Peyer's patch (tissue), 4 donors: ENCODE results near the gene FOXP4. TPM values are rescaled to one million over a fixed set of nuclear protein-coding genes. Genes with fewer than 3 reads are reported as not detected.

Source experiments
- DNase-seq, 3 donors: peaks; one replicate each; pipeline ENCODE4 v3.0.0-alpha.2; 2017 to 2019
- H3K27ac ChIP-seq, 4 donors: fragments of 200-600 bp; sonication (generic); one replicate each; pipeline ENCODE4 v1.5.1; 2016 to 2019
- H3K27me3 ChIP-seq, 2 donors: fragments of 200-600 bp; sonication (generic); one replicate each; pipeline ENCODE4 v1.5.1; 2019
- H3K36me3 ChIP-seq, 3 donors: fragments of 200-600 bp; sonication (generic); one replicate each; pipeline ENCODE4 v1.5.1; 2016 to 2019
- H3K4me1 ChIP-seq, 4 donors: fragments of 200-600 bp; sonication (generic); one replicate each; pipeline ENCODE4 v1.5.1; 2016 to 2019
- H3K4me3 ChIP-seq, 4 donors: fragments of 200-600 bp; sonication (generic); 1 replicate in 3 of 4; 2 replicates in 1 of 4; pipeline ENCODE4 v1.5.1; 2016 to 2019; ENCODE audit warnings: mild to moderate bottlenecking in 1 of 4
- H3K9me3 ChIP-seq, 4 donors: fragments of 200-600 bp; sonication (generic); one replicate each; pipeline ENCODE4 v1.5.1; 2016 to 2019; ENCODE audit warnings: mild to moderate bottlenecking in 1 of 4
- CTCF ChIP-seq, 6 experiments: fragments of 450-650 bp in 4 of 6; fragments of 200-600 bp in 2 of 6; sonication (generic) in 1 of 6; IDR thresholded peaks; one replicate each; pipeline ENCODE4 v1.5.1; 2017 to 2019; ENCODE audit warnings: antibody characterized with exemption in 6 of 6, mild to moderate bottlenecking in 3 of 6, moderate library complexity in 1 of 6
- POLR2A ChIP-seq, 2 donors: fragments of 450-650 bp; IDR thresholded peaks; one replicate each; pipeline ENCODE4 v1.5.1; 2017; ENCODE audit warnings: antibody characterized with exemption in 2 of 2, mild to moderate bottlenecking in 2 of 2, moderate library complexity in 2 of 2
- total RNA-seq, 4 donors: library from RNA; depleted of rRNA; stranded (reverse); fragments of >200 nt; gene quantifications; one replicate each; pipeline ENCODE4 v1.1.0, GENCODE V29; 2016

FOXP4 gene
- total RNA-seq, 4 donors from 2014 or later = 13.2 to 36.5 (median 20.0) TPM

- Histone ChIP-seq H3K27ac (no peak overlapping the region), H3K4me1 (peaks cover 0 to 8% (median 2%) of the 10 kb centered on the region in 4 donors), H3K4me3 (no peak overlapping the region), H3K27me3 (no peaks in the 10 kb centered on the region), H3K36me3 (peaks cover 0 to 2% (median 0%) of the 10 kb centered on the region in 3 donors), H3K9me3 (no peaks in the 10 kb centered on the region)
- TF ChIP-seq CTCF (IDR thresholded peaks at IDR 0.05) (no peak), POLR2A (IDR thresholded peaks at IDR 0.05) (no peak)
- DNase-seq = no peak
These were observed 59.5 kb downstream of the FOXP4 start for GRCh38 chr6:41605649-41606048.

GRCh38 chr6:41607036-41607435 is 60.9 kb downstream of the FOXP4 start:
- no peak for DNase-seq
- Histone ChIP-seq H3K27me3 (no peaks in the 10 kb centered on the region), H3K9me3 (no peaks in the 10 kb centered on the region), H3K36me3 (no peaks in the 10 kb centered on the region), H3K27ac (no peak overlapping the region), H3K4me1 (peaks cover 0 to 8% (median 2%) of the 10 kb centered on the region in 4 donors), H3K4me3 (no peak overlapping the region)
- TF ChIP-seq POLR2A (IDR thresholded peaks at IDR 0.05) (no peak), CTCF (IDR thresholded peaks at IDR 0.05) (no peak)

- Histone ChIP-seq H3K4me3 (no peak overlapping the region), H3K27ac (no peak overlapping the region), H3K9me3 (no peaks in the 10 kb centered on the region), H3K4me1 (peaks cover 0 to 3% (median 1%) of the 10 kb centered on the region in 4 donors), H3K27me3 (no peaks in the 10 kb centered on the region), H3K36me3 (no peaks in the 10 kb centered on the region)
- TF ChIP-seq CTCF (IDR thresholded peaks at IDR 0.05) (no peak), POLR2A (IDR thresholded peaks at IDR 0.05) (no peak)
- no peak for DNase-seq
These were observed 61.6 kb downstream of the FOXP4 start for GRCh38 chr6:41607736-41608135.

GRCh38 chr6:41608443-41609151 is 62.4 kb downstream of the FOXP4 start:
- Histone ChIP-seq H3K4me3 (no peak overlapping the region), H3K27ac (no peak overlapping the region), H3K4me1 (no peaks in the 10 kb centered on the region), H3K36me3 (no peaks in the 10 kb centered on the region), H3K27me3 (no peaks in the 10 kb centered on the region), H3K9me3 (no peaks in the 10 kb centered on the region)
- no peak for DNase-seq
- no peak for TF ChIP-seq POLR2A (IDR thresholded peaks at IDR 0.05)
- TF ChIP-seq CTCF (IDR thresholded peaks at IDR 0.05) = no peak

GRCh38 chr6:41614715-41615114 is 68.5 kb downstream of the FOXP4 start:
- Histone ChIP-seq H3K27ac (no peak overlapping the region), H3K36me3 (no peaks in the 10 kb centered on the region), H3K4me1 (no peaks in the 10 kb centered on the region), H3K9me3 (no peaks in the 10 kb centered on the region), H3K27me3 (no peaks in the 10 kb centered on the region), H3K4me3 (no peak overlapping the region)
- DNase-seq = no peak
- no peak for TF ChIP-seq CTCF (IDR thresholded peaks at IDR 0.05)
- TF ChIP-seq POLR2A (IDR thresholded peaks at IDR 0.05) = no peak
